Measurements from ENCODE around the gene CASP3. TPM values are rescaled to one million over a fixed set of nuclear protein-coding genes. Genes with fewer than 3 reads are reported as not detected.

CASP3 gene
- total RNA-seq, 1 experiment from 2014 or later: 11.4 TPM

- peak; percentile 79 for TF ChIP-seq MAX (IDR thresholded peaks at IDR 0.05)
These were observed 39.2 kb upstream of the CASP3 start (continued) for GRCh38 chr4:184688447-184688846.

GRCh38 chr4:184688005-184688404 lies 38.8 kb upstream of the CASP3 start:
- Histone ChIP-seq H2AFZ (ENCODE audit: low read depth, low read length, poor library complexity, severe bottlenecking) (no peak overlapping the region), H3K9me2 (ENCODE audit: insufficient read depth) (no peaks in the 10 kb centered on the region), H3K4me2 (ENCODE audit: low read length) (peak overlapping the region; percentile 63), H3K79me2 (ENCODE audit: insufficient read depth, low read length) (no peaks in the 10 kb centered on the region), H3K27me3 (ENCODE audit: insufficient read depth, low read length) (no peaks in the 10 kb centered on the region), H3K9me3 (ENCODE audit: control insufficient read depth in 1 of 2, insufficient read depth in 1 of 2, low read depth in 1 of 2, low read length in 2 of 2) (no peaks in the 10 kb centered on the region), H3K36me3 (ENCODE audit: control insufficient read depth in 1 of 2, insufficient read depth in 2 of 2, low read length in 2 of 2) (no peaks in the 10 kb centered on the region), H3K27ac (ENCODE audit: low read depth, low read length) (peak overlapping the region; percentile 11; the same call in 1 of the 2 replicates), H3K9ac (ENCODE audit: low read length) (peak overlapping the region; percentile 51), H3K4me1 (ENCODE audit: control insufficient read depth in 1 of 2, insufficient read depth in 2 of 2, low read length in 2 of 2) (peaks cover 3 to 17% of the 10 kb centered on the region in 2 experiments; a peak in 2 of 4 replicates), H3K4me3 (replicated peaks in 1 of 2; ENCODE audit: low read depth in 1 of 2, low read length in 2 of 2) (peak overlapping the region in 1 of 2 experiments; percentile 26; a peak in 1 of 4 replicates), H4K20me1 (ENCODE audit: insufficient read depth) (no peaks in the 10 kb centered on the region)
- CTCF ChIA-PET: no interaction called here
- DNase-seq (ENCODE audit: low read depth, low spot score) (no peak), ATAC-seq (no peak)
- RAD21 ChIA-PET (ENCODE audit: low non-redundant PET in 1 of 2, low total read pairs in 2 of 2, uncharacterized antibody in 2 of 2, unreplicated experiment in 2 of 2): no interaction called here
- no TSS peak for BruUV-seq (replicated peaks)
- intact Hi-C loops (cut with micrococcal nuclease): no loop called here
- POLR2A ChIA-PET: no interaction called here
- no peak for TF ChIP-seq JUND (IDR thresholded peaks at IDR 0.05)
- no peak for TF ChIP-seq MAX (IDR thresholded peaks at IDR 0.05)
- no peak for TF ChIP-seq CTCF (IDR thresholded peaks at IDR 0.05 in 2 of 3, conservative IDR thresholded peaks at IDR 0.05 in 1 of 3; ENCODE audit: borderline replicate concordance in 1 of 3, insufficient read depth in 1 of 3, low read depth in 2 of 3, low read length in 2 of 3)
- TF ChIP-seq ATF3 (IDR thresholded peaks at IDR 0.05): no peak
- no peak for TF ChIP-seq ZBTB33 (IDR thresholded peaks at IDR 0.05; ENCODE audit: extremely low read depth, insufficient replicate concordance, low read length)

Data from HCT116 (cell line).